ENCODE measurements around the gene H6PD.

Gene H6PD

GRCh38 chr1:9316512-9316911 is 81.9 kb downstream of the H6PD start:
- DNase-seq (ENCODE audit: low read depth, low spot score): no peak

GRCh38 chr1:9317072-9317471 is 82.5 kb downstream of the H6PD start:
- no peak for DNase-seq (ENCODE audit: low read depth, low spot score)

- no peak for DNase-seq (ENCODE audit: low read depth, low spot score)
These were observed 83.2 kb downstream of the H6PD start for GRCh38 chr1:9317591-9318417.

GRCh38 chr1:9319208-9319788 is 84.7 kb downstream of the H6PD start:
- DNase-seq (ENCODE audit: low read depth, low spot score): no peak

- no peak for DNase-seq (ENCODE audit: low read depth, low spot score)
These were observed 85.4 kb downstream of the H6PD start for GRCh38 chr1:9319789-9320519.

Data from activated naive CD8-positive, alpha-beta T cell treated with anti-CD3 and anti-CD28 coated beads, Interleukin-2, amount 50 U/mL, for 16 hours (primary cell).